ENCODE measurements around the gene KCNT2.

GRCh38 chr1:196493881-196494280 lies 114.4 kb downstream of the KCNT2 start:
- TF ChIP-seq CTCF (IDR thresholded peaks at IDR 0.05; ENCODE audit: poor library complexity) (no peak), EZH2 (IDR thresholded peaks at IDR 0.05; ENCODE audit: borderline replicate concordance) (no peak), EZH2phosphoT487 (IDR thresholded peaks at IDR 0.05; ENCODE audit: low read depth, severe bottlenecking, unreplicated experiment) (no peak)
